Neural progenitor cell (in vitro differentiated cells): ENCODE data around the gene MAOB.

ENCODE experiments used
- EZH2 ChIP-seq: fragments of 200-600 bp; sonication (generic); IDR thresholded peaks from 2 replicates; pipeline ENCODE4 v1.6.1; 2017; ENCODE audit warnings: antibody characterized with exemption, mild to moderate bottlenecking, moderate library complexity
- TF ChIP-seq, protein P1 (sequence below): fragments of 200-600 bp; sonication (generic); IDR thresholded peaks from 2 replicates; pipeline ENCODE4 v1.5.1; 2017; ENCODE audit warnings: antibody characterized with exemption, mild to moderate bottlenecking

DNA sequence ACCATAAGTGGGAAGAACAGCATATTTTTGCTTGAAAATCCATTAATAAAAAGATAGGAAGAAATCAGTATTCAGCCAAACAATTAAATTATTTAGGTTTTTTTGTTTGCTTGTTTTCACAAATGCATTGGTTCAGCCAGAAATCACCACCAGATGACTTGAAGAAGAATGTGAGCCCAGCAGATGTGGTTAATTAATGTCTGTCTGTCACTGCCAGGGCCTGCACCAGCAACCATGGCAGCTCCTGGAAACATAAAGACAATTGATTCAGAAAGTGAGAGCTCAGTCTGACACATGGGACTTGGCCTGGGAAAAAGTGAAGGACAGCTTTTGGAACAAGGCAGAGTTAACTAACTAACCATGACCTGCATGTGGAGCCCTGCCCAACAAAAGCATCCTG, 74.0 kb downstream of the MAOB start:
- no peak for TF ChIP-seq EZH2
- TF ChIP-seq, protein P1, sequence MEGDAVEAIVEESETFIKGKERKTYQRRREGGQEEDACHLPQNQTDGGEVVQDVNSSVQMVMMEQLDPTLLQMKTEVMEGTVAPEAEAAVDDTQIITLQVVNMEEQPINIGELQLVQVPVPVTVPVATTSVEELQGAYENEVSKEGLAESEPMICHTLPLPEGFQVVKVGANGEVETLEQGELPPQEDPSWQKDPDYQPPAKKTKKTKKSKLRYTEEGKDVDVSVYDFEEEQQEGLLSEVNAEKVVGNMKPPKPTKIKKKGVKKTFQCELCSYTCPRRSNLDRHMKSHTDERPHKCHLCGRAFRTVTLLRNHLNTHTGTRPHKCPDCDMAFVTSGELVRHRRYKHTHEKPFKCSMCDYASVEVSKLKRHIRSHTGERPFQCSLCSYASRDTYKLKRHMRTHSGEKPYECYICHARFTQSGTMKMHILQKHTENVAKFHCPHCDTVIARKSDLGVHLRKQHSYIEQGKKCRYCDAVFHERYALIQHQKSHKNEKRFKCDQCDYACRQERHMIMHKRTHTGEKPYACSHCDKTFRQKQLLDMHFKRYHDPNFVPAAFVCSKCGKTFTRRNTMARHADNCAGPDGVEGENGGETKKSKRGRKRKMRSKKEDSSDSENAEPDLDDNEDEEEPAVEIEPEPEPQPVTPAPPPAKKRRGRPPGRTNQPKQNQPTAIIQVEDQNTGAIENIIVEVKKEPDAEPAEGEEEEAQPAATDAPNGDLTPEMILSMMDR = no peak
